T-helper 1 cell (primary cell): ENCODE data around the gene HOXD11.

Experiments used
- DNase-seq, 5 donors: peaks; one replicate each; pipeline ENCODE4 v3.0.0-alpha.2; 2012 to 2020

The HOXD11 gene

DNA sequence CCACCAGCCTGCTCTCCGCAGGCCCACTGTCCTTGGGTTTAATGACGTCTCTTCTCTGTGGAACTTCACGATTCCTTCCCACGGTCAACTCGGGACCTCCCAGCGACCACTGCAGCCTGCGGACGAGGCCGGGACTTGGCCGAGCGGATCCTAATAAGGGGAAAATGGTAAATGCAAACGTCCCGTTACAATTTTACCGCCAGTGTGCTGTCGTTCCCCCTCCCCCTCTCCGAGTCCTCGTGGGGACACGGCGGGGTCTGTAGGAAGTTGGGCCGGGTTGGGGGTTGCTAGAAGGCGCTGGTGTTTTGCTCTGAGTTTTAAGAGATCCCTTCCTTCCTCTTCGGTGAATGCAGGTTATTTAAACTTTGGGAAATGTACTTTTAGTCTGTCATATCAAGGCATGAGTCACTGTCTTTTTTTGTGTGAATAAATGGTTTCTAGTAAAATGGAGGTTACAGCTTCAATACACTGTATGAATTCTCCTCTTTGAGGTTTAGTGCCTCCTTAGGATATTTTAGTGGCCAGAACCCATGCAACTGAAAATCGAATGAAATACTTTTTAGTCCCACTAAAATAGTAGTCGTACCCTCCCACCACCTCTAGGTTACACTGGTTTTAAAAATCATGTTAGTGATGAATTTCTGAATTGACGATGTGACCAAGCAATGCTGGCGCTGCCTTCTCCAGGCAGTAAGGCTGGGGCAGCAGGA, 2.3 kb downstream of the HOXD11 start:
- DNase-seq, result no peak

DNA sequence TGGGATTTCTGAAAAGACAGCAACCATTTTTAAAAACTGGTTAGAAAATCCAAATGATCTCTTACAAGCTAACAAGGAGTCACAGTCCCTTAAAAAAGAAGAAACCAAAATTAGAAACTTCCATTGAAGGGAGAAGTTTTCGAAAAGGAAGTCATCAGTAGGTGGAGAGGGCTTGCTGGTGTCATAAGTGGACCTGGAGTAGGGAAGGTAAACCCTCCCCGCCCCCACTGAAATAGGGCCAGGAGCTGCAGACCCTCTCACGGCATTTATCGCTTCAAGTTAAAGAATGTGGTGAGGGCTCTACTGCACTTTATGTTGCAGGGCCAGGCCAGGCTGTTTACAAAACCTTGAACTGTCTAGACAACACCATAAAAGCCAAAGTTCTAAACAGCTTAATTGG, 2.9 kb downstream of the HOXD11 start:
- DNase-seq, result no peak

DNA sequence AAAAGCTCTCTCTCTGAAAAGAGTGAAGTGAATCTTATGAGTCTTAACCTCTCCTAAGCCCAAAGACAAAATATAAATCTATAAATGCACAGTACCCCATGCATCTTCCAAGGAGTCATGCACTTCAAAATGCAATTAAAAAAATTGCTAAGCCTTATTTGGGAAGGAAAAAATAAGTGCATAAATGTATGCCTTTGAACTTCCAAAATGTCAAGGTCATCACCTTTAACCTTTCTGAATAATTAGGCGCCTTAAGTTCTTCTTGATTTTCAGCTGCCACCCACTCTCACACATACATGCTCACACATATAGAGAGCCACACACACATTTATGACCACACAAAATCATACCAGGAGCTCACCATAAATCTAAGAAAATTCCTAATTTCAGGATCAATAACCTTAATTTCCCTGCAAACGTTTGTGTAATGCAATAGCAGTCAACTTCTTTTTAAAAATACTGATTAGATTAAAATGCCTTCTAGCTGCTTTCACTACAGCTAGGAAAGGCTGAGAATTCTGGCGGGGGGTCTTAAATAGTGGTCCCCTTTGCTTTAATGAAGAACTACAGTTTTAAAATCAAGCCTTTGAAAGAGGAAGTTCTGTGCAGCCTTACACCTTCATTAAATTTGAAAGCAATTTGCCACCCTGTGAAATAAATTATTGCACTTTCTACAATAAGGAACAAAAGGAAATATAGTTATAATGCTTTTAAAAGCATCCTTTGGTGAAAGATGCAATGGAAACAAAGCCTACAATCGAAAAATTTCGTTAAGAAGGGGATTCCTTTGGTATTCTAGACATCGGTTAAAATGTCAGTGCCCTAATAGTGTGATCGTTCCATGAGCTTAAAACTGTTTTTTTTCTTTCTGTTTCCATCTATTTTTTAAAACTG, 3.6 kb downstream of the HOXD11 start:
- no peak for DNase-seq

DNA sequence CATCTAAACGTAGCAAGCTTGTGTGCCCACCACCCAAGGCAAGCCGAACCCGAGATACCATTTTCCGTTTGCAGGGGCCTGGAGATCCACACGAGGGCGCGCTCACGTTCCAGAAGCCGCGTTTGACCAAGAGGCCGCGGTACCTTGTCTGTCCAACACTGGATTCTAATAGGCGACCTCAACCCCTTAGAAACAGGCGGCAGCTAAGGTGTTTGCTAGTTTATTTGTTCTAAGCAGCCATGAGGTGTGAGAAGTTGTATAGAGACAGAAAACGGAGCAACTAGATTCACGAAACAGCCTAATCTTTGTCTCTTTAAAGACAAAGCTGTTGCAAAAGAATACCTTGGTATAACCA, 4.2 kb downstream of the HOXD11 start:
- DNase-seq, result no peak

DNA sequence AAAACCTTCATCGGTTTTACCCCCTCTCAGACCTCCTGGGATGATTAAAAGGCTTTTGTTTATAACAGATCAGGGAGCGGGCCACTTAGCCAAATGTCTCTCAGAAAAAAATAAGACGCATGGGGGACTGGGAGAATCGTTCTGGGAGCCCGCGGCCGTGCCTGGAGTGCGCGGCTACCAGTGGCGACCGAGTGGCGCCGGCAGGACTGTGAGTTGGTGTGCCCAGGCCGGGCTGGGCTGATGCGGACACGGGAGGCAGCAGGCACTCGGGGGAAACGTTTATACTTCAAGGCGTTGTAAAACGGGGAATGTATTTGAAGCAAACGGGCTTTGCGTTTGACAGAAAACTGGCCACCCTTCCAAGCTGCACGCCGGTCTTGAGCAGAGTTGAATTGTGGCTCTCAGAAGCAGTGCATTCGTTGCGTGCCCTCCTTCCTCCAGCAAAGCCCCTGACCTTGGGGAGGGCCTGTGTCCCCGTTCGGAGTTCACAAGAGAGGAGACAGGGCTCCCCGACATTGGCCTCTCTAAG, 4.8 kb downstream of the HOXD11 start:
- no peak for DNase-seq

DNA sequence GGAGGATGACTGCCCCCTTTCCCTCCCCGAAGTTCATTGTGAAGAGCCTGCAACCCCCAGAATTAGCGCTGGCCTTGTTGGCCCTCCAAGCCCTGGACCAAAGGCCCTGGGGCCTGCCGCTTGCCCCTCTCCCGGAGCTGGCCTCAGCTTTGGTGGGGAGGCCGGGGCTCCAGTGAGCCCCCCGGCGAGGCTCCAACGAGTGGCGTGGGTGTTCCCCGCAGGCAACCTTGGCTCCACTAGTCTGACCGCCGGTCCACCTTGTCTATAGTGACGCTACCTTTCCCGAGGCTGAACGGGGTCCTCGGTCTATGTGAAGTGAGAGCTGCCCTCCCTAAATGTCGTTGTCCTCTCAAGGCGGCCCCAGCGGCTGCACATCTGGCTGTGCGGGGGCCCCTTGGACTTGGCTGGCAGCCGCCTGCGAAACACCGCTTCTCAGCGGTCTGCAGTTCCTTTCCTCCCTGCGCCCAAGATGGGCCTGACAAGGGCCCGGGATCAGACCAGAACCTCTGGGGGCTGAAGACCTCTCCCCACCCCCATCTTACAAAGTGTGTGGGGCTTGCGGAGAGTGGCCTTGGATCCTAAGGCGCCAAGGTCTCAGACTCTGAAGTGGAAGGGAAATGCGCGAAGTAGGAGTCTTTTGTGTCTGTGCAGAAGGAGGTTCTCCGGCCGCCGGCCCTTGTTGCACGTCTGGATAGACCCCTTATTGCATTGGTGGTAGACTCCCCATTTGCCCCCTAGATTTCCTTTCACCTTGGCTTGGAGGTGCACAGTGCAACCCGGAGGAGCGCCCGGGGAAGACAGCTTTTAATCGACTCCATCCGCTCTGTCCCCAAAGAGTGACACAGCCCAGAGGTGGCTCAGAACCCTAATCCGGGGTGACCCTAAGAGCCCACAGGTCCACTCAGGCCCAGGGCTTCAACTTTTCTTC, 5.6 kb downstream of the HOXD11 start:
- no peak for DNase-seq

DNA sequence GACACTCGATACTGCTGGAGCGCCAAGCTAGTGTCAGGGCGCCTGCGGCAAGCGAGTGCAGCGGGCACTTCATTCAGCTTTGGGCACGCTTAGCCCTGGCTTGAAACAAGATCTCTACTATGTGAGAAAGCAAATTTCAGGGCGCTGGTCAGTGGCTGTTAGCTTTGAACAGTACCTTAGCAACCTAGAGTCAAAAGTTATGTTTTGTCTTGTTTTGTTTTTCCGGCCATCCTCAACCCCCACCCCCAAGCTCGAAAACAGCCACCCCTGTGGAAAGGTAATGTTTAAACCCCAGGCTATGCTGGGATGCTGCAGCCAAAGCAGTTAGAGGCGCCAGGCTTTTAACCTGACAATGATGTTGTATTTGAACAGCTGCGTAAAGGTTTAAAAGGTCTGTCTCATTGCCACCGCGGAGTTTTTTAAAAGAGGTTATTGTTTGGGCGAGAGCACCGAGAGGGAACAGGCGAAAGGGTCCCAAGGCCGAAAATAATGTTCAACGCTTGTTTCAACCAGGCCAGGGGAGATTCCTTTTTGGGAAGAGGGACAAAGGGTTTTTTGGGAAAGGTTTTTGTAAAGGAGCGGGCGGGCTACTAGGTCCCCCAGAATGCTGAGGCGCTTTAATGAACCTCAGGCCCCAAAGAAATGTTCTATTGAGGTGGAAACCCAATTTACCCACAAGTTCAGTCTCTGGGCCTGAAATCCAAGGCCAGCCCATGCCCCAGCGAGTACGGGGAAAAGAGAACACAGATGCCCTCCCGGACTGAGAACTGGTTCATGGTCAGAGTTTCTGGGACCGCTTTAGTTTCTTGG, 7.2 kb downstream of the HOXD11 start:
- DNase-seq, result no peak

DNA sequence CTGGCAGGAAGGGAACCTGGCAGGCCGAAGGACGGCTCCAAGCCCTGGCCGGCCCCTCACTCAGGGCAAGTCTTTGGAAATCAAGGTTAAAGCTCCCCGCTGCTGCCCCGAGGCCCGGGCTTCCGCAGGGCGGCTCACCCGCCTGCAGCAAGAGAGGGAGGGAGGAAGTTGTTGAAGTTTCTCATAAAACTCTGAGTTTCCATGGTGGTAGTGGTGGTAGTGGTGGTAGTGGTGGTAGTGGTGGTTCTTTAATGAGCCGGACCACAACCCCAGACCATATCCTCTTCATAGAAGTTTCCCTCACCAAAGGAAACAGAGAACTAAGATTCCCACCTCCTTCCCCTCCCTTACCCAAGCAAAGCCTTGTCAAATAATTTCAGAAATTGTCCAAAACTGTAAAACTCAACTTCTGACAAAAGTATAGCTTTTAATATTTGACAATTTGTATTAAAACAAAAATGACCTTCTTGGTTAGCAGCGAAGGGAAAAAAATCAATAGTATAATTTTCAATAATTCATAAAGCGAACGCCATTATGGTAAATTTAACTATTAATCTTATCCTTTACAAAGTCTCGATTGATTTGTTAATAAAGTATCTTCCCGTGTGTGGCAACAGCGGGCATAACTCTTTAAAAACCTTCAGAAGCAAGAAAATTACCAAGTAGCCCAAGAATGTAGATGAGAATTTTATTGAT, 8.0 kb downstream of the HOXD11 start:
- DNase-seq, result no peak

DNA sequence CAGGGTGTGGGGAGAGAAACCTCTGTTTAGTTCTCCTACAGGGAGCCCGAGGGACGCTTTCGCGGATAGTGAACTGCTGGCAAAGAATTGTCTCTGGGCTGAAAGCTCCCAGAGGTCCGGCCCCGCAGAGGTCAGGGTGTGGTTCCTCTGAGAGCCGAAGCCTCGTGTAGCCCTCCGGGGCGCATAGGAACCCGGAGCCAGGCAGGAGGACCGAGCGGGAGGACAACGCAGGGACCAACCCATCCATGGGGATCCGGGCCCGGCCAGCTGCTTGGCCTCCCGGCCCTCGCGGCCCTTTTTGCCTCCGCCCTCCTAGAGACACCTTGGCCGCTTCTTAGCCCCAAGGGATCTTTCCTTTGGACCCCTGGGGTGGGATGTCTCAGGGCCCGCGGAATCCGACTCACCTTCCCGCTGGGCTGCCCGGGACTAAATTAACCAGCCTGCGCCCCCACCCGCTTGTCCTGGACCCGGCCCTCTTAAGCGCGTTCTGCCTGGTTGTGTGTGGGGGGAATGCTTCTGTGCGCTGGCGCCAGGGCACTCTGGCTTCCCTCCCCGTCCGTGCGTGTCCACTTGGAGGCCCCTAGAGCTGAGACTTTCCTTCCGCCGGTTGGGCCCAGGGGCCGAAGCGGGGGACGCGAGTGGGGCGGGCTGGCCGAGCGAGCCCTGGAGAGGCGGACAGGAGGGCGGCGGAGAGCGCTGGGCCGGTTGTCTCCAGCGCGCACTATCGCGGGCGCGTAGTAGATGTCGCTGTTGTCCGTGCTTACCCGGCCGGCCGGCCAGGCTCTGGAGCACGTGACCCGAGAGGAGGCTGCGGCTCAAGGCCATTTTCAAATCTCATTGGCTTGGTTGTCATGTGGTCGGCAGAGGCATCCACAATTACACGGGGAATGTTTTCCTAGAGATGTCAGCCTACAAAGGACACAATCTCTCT, 9.1 kb downstream of the HOXD11 start, which contains the start of gene HOXD10:
HOXD10 (plus strand) TSS at position 896 of the 931 bp plus-strand sequence. CDS start 56 bp downstream, outside the sequence.
- no peak for DNase-seq

DNA sequence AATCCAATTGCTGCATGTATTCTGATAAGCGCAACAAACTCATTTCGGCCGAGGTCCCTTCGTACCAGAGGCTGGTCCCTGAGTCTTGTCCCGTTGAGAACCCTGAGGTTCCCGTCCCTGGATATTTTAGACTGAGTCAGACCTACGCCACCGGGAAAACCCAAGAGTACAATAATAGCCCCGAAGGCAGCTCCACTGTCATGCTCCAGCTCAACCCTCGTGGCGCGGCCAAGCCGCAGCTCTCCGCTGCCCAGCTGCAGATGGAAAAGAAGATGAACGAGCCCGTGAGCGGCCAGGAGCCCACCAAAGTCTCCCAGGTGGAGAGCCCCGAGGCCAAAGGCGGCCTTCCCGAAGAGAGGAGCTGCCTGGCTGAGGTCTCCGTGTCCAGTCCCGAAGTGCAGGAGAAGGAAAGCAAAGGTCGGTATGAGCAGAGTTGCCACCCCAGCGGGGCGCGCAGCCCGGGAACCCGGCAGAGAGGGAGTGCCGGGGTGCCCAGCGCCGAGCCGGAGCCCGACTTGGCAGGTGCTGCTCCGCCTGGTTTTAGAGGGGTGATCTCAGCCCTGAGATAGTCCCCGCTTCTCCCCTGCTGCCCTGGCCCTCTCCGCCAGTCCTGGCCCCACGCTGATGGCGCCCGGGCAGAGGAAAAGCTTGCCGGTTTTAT, 10.2 kb downstream of the HOXD11 start:
- DNase-seq, result no peak

DNA sequence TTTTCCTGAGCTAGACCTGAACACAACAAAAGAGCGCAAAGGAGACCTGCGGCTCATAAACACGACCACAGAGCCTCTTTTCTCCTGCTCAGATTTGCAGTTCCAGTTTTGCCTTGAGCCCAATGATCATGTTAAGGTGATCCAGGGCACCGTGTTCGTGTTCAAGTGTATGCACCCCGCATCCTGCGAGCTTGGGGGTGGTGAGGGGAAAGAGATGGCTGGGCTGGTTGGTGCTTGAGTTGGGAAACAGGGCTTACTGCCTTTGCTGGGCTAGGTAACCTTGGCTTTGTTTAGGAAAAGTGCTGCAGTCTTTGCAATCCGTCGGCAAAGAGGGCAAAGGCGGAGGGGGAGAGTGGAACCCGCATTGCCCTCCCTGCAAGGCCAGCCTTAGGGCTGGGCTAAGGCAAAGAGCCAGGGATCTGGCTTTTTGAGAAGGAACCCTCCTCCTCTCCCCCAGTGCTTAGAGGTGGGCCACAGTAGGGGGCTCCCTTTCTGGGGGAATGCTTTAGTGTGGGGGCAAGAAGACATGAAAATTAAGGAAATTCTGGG, 10.8 kb downstream of the HOXD11 start:
- no peak for DNase-seq

DNA sequence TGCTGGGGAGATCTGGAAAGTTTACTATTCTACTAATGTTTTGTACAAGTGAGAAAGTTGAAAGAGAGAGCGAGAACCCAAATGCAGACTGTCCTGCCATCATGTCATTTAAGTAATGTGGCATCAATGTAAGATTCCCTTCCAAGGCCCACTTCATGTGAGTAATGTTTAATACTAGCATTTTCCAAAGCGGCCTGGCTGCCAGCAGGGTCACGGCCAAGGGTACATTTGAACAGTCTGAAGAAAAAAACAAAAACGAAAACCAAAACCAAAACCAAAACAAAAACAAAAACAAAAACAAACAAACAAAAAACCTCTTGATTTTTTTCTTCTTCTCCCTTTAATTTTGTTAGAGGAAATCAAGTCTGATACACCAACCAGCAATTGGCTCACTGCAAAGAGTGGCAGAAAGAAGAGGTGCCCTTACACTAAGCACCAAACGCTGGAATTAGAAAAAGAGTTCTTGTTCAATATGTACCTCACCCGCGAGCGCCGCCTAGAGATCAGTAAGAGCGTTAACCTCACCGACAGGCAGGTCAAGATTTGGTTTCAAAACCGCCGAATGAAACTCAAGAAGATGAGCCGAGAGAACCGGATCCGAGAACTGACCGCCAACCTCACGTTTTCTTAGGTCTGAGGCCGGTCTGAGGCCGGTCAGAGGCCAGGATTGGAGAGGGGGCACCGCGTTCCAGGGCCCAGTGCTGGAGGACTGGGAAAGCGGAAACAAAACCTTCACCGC, 11.7 kb downstream of the HOXD11 start:
- no peak for DNase-seq

DNA sequence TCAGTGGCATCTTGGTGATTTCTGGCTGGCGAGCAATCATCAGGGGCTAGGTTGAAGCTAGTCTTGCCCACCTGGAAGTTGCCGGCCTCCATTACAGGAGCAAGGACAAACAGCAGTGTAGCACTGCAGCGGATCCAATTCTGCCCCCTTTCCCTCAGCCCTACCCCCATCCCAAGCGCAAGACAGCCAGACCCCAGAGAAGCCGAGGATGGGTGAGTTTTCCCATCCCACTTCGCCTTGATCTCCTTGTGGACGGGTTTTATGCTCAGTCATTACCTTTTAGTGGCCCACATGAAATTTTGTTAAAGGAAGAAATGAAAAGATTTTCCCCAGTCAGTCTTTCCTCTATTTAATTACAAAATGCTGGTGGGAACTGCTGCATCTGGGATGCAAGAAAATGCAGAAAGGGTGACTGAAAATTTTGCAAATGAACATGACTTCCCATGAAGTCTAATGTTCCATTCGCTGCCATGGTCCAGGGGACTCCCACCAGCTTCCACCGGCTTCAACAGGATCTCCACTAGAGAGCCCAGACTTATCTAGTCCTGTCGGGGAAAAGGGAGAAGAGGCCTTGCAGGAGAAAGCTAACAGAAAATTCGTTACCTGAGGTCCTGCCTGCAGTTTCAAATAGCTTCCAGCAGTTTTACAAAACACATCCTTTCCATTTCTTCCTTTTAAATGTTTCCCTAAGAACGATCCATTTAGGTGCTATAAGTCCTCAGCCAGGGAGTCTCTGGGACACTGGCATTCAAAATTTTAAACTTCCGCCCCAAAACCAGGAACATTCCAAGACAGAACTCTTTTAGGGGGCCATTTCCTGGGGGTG, 13.5 kb downstream of the HOXD11 start:
- no peak for DNase-seq

DNA sequence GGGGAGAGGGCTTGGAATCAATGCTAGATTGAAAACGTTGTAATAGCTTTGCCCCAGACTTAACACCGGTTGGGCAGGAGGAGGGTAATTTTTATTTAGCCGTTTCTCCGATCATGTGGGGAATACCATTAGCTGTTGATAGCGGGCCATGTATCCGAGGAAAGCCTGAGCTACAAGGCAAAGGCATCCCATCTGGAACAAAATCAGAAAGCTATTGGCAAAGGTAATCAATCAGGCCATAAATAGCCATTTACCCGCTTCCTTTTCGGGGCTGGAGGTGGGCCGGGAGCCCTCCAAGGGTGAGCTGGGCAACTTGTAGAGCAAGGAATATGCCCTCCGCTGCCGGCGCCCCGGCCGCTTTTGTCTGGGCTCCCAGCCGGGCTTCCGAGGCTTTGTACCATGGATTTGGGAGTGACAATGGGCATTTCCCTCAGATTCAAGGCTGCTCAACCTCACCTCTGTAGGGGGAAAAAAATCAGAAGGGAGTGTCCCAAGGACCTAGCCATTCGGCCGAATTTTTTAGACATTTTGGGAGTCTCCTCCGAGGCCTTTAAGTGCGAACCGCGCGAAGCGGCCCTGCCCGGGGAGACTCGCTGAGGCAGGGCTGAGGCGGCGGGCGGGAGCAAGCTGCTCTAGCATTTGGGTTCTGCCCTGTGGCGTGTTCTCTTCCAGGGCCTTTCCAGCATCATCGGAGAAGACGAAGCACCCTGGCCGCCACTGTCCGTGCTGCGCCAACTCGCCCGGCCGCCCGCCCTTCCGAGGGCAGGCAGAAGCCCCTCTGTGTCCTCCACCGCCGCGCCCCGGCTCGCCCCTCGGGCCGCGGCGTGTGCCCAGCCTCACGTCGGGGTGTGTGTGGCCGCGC, 14.3 kb downstream of the HOXD11 start:
- DNase-seq, result no peak

DNA sequence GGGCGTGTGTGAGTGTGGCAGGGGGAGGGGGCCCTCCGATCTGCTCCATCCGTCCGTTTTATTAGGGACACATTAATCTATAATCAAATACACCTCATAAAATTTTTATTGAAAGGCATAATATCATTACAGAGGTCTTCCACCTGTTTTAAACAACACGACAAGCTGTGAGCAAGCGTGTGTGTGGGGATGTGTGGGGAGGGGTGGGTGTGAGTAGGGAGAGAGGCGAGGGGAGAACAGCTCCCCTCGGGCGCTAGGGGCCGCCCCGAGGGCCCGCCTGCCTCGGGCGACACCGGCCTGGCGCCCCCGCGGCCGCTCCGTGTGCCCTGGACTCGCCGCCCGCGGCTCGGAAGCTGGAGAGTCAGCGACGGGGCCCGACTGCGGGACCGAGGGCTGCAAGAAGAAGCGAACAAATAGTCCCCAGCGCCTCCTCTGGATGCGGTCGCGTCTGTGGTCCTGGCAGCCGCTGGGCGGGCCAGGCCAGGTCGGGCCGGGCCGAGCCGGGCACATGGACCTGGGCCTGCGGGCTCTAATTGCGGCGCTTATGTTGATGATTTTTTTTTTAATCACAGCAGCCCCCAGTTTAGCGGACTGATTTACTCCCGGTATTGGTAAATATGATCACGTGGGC, 15.1 kb downstream of the HOXD11 start:
- no peak for DNase-seq
